ENCODE measurements around the gene SLC4A1. TPM values are rescaled to one million over a fixed set of nuclear protein-coding genes. Genes with fewer than 3 reads are reported as not detected.
A peak's percentile ranks its signal among the peaks of the same experiment; 100 is the strongest.

SLC4A1 gene
- total RNA-seq, 1 experiment from 2014 or later, result 0.22 TPM

DNA sequence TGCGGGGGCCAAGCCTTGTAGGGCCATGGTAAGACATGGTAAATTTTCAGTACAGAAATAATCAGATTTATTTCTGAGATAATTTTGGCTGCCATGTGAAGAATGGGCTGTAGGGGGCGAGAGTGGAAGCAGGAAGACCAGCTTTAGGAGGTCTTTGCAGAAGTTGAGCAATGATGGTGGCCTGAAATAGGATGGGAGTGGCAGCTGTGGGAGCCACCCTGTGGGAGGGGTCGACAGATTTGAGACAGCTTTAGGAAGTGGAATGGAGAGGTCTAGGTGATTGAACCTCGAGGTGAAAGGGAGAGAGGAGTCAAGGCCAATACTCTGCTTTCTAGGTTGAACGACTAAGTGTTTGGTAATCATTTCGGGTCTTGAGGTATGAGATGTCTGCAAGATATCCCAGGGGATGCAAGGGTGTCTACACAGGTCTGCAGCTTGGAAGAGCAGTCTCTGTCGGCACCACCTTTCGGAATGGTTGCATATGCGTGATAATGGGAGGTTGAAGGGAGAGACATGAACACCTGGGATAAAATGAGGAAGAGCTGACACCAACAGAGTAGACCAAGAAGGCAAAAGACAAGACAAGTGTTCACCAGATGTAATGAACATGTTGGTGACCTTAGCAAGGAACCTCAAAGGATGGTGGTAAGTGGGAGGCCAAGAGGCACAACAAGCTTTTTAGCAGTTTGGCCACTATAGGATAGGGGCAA is 64.0 kb downstream of the SLC4A1 start:
- CTCF ChIA-PET, result interaction anchor here (0.7 to 3.0 kb wide), 10 partner anchors 14 to 146 kb away, joined by 3 to 17 read pairs (median 4); partner anchors contain the start of gene GRN

More for the DNA sequence above, 64.0 kb downstream of the SLC4A1 start:
- Histone ChIP-seq H3K27me3 (ENCODE audit: insufficient read depth, low read length) (no peaks in the 10 kb centered on the region), H3K9me3 (ENCODE audit: control insufficient read depth in 1 of 2, insufficient read depth in 1 of 2, low read depth in 1 of 2, low read length in 2 of 2) (no peaks in the 10 kb centered on the region), H3K4me1 (ENCODE audit: control insufficient read depth in 1 of 2, insufficient read depth in 2 of 2, low read length in 2 of 2) (peaks cover 44 to 66% of the 10 kb centered on the region in 2 experiments), H3K9me2 (ENCODE audit: insufficient read depth) (no peaks in the 10 kb centered on the region), H3K9ac (ENCODE audit: low read length) (0 out of 2 replicates have a peak overlapping the region, but pooled peaks have one; percentile 1), H2AFZ (ENCODE audit: low read depth, low read length, poor library complexity, severe bottlenecking) (no peak overlapping the region), H3K4me3 (replicated peaks in 1 of 2; ENCODE audit: low read depth in 1 of 2, low read length in 2 of 2) (peak overlapping the region in 1 of 2 experiments; percentile 10; a peak in 1 of 4 replicates), H4K20me1 (ENCODE audit: insufficient read depth) (no peaks in the 10 kb centered on the region), H3K79me2 (ENCODE audit: insufficient read depth, low read length) (peaks cover 6% of the 10 kb centered on the region), H3K4me2 (ENCODE audit: low read length) (peak overlapping the region; percentile 50), H3K27ac (ENCODE audit: low read depth, low read length) (peak overlapping the region; percentile 71), H3K36me3 (ENCODE audit: control insufficient read depth in 1 of 2, insufficient read depth in 2 of 2, low read length in 2 of 2) (peaks cover 6 to 15% of the 10 kb centered on the region in 2 experiments; a peak in 3 of 4 replicates)
- ATAC-seq, result no peak
- POLR2A ChIA-PET, result interaction anchor here (1.0 to 1.3 kb wide), 2 partner anchors 127 to 142 kb away, joined by 3 to 4 read pairs; no protein-coding TSS in a partner anchor
- RAD21 ChIA-PET (ENCODE audit: low non-redundant PET in 1 of 2, low total read pairs in 2 of 2, uncharacterized antibody in 2 of 2, unreplicated experiment in 2 of 2), result interaction anchor here in 1 of 2 experiments (0.6 kb wide), 1 partner anchor 329 kb away, joined by 3 read pairs; no protein-coding TSS in a partner anchor
- DNase-seq (ENCODE audit: low read depth, low spot score), result no peak
- intact Hi-C loops (cut with micrococcal nuclease), result no loop called here
- no TSS peak for BruUV-seq (replicated peaks)
- TF ChIP-seq, protein P1, sequence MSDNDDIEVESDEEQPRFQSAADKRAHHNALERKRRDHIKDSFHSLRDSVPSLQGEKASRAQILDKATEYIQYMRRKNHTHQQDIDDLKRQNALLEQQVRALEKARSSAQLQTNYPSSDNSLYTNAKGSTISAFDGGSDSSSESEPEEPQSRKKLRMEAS (IDR thresholded peaks at IDR 0.05), result peak; percentile 10; the same call in 1 of the 2 replicates
- TF ChIP-seq JUND (IDR thresholded peaks at IDR 0.05), result no peak
- TF ChIP-seq RAD21 (IDR thresholded peaks at IDR 0.05; ENCODE audit: low read depth), result peak; percentile 55
- no peak for TF ChIP-seq EGR1 (IDR thresholded peaks at IDR 0.05; ENCODE audit: low read depth)
- TF ChIP-seq, protein P2, sequence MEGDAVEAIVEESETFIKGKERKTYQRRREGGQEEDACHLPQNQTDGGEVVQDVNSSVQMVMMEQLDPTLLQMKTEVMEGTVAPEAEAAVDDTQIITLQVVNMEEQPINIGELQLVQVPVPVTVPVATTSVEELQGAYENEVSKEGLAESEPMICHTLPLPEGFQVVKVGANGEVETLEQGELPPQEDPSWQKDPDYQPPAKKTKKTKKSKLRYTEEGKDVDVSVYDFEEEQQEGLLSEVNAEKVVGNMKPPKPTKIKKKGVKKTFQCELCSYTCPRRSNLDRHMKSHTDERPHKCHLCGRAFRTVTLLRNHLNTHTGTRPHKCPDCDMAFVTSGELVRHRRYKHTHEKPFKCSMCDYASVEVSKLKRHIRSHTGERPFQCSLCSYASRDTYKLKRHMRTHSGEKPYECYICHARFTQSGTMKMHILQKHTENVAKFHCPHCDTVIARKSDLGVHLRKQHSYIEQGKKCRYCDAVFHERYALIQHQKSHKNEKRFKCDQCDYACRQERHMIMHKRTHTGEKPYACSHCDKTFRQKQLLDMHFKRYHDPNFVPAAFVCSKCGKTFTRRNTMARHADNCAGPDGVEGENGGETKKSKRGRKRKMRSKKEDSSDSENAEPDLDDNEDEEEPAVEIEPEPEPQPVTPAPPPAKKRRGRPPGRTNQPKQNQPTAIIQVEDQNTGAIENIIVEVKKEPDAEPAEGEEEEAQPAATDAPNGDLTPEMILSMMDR (IDR thresholded peaks at IDR 0.05 in 2 of 3, conservative IDR thresholded peaks at IDR 0.05 in 1 of 3; ENCODE audit: borderline replicate concordance in 1 of 3, insufficient read depth in 1 of 3, low read depth in 2 of 3, low read length in 2 of 3), result peak; percentile 49 to 82 (median 75); a peak in 5 of 6 replicates
